ENCODE results near the gene SPATA20. TPM values are rescaled to one million over a fixed set of nuclear protein-coding genes. Genes with fewer than 3 reads are reported as not detected.

SPATA20 gene
- total and polyA plus RNA-seq, 2 donors = 8.0 to 12.4 TPM

GRCh38 chr17:50550661-50551432, 3.9 kb downstream of the SPATA20 start:
- H3K36me3 ChIP-seq (ENCODE audit: control insufficient read depth in 2 of 2, insufficient read depth in 2 of 2, low read length in 1 of 2) = no peaks in the 10 kb centered on the region
- peaks cover 3 to 47% of the 10 kb centered on the region in 2 donors for H3K27me3 ChIP-seq (ENCODE audit: control insufficient read depth in 2 of 2, insufficient read depth in 1 of 2, low read length in 1 of 2)
- WGBS = 94% methylated on average over 32 of the region's 32 CpGs
- peaks cover 0 to 4% of the 10 kb centered on the region in 2 donors for H3K4me1 ChIP-seq (ENCODE audit: control insufficient read depth in 2 of 2, insufficient read depth in 2 of 2, low read length in 2 of 2)
- DNase-seq (ENCODE audit: low read depth in 6 of 9, low spot score in 9 of 9) = no peak
- H3K4me3 ChIP-seq (ENCODE audit: low read length in 2 of 2) = no peak overlapping the region
- H3K9me3 ChIP-seq (ENCODE audit: control insufficient read depth in 2 of 2, insufficient read depth in 1 of 2, low read length in 1 of 2) = no peaks in the 10 kb centered on the region
- no peak overlapping the region for H3K27ac ChIP-seq (ENCODE audit: low read depth in 1 of 2, low read length in 1 of 2)

GRCh38 chr17:50551433-50551815, 4.5 kb downstream of the SPATA20 start:
- no peaks in the 10 kb centered on the region for H3K36me3 ChIP-seq (ENCODE audit: control insufficient read depth in 2 of 2, insufficient read depth in 2 of 2, low read length in 1 of 2)
- H3K27me3 ChIP-seq (ENCODE audit: control insufficient read depth in 2 of 2, insufficient read depth in 1 of 2, low read length in 1 of 2) = peaks cover 3 to 46% of the 10 kb centered on the region in 2 donors
- H3K4me1 ChIP-seq (ENCODE audit: control insufficient read depth in 2 of 2, insufficient read depth in 2 of 2, low read length in 2 of 2) = peaks cover 0 to 4% of the 10 kb centered on the region in 2 donors
- no peak for DNase-seq (ENCODE audit: low read depth in 6 of 9, low spot score in 9 of 9)
- H3K4me3 ChIP-seq (ENCODE audit: low read length in 2 of 2) = no peak overlapping the region
- WGBS = 98% methylated on average over 8 of the region's 8 CpGs
- H3K27ac ChIP-seq (ENCODE audit: low read depth in 1 of 2, low read length in 1 of 2) = no peak overlapping the region
- H3K9me3 ChIP-seq (ENCODE audit: control insufficient read depth in 2 of 2, insufficient read depth in 1 of 2, low read length in 1 of 2) = no peaks in the 10 kb centered on the region

- Histone ChIP-seq H3K4me3 (ENCODE audit: low read length in 2 of 2) (no peak overlapping the region), H3K27me3 (ENCODE audit: control insufficient read depth in 2 of 2, insufficient read depth in 1 of 2, low read length in 1 of 2) (peaks cover 5 to 46% of the 10 kb centered on the region in 2 donors), H3K9me3 (ENCODE audit: control insufficient read depth in 2 of 2, insufficient read depth in 1 of 2, low read length in 1 of 2) (no peaks in the 10 kb centered on the region), H3K27ac (ENCODE audit: low read depth in 1 of 2, low read length in 1 of 2) (no peak overlapping the region), H3K36me3 (ENCODE audit: control insufficient read depth in 2 of 2, insufficient read depth in 2 of 2, low read length in 1 of 2) (no peaks in the 10 kb centered on the region), H3K4me1 (ENCODE audit: control insufficient read depth in 2 of 2, insufficient read depth in 2 of 2, low read length in 2 of 2) (peaks cover 0 to under 1% of the 10 kb centered on the region in 2 donors)
- DNase-seq (ENCODE audit: low read depth in 6 of 9, low spot score in 9 of 9) = no peak
- 92% methylated on average over 12 of the region's 12 CpGs for WGBS
These were observed 4.9 kb downstream of the SPATA20 start for GRCh38 chr17:50551884-50552283.

DNA sequence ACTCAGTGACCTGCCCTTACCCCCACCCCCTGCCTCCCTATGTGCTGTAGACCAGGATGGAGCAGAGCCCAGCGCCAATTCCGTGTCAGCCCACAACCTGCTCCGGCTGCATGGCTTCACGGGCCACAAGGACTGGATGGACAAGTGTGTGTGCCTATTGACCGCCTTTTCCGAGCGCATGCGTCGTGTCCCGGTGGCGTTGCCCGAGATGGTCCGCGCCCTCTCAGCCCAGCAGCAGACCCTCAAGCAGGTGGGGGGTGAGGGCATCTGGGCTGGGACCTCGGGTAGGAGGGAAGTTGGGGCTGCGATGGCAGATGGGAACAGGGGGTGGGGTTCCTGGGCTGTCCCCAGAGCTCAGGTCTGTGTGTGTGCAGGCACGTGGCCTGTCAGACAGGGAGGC, 7.2 kb downstream of the SPATA20 start:
- Histone ChIP-seq H3K4me3 (ENCODE audit: low read length in 2 of 2) (no peak overlapping the region), H3K27ac (ENCODE audit: low read depth in 1 of 2, low read length in 1 of 2) (no peak overlapping the region), H3K27me3 (ENCODE audit: control insufficient read depth in 2 of 2, insufficient read depth in 1 of 2, low read length in 1 of 2) (peaks cover 28 to 49% of the 10 kb centered on the region in 2 donors), H3K4me1 (ENCODE audit: control insufficient read depth in 2 of 2, insufficient read depth in 2 of 2, low read length in 2 of 2) (peaks cover 0 to 7% of the 10 kb centered on the region in 2 donors), H3K9me3 (ENCODE audit: control insufficient read depth in 2 of 2, insufficient read depth in 1 of 2, low read length in 1 of 2) (no peaks in the 10 kb centered on the region), H3K36me3 (ENCODE audit: control insufficient read depth in 2 of 2, insufficient read depth in 2 of 2, low read length in 1 of 2) (no peaks in the 10 kb centered on the region)
- DNase-seq (ENCODE audit: low read depth in 6 of 9, low spot score in 9 of 9) = no peak
- 96% methylated on average over 17 of the region's 17 CpGs for WGBS

DNA sequence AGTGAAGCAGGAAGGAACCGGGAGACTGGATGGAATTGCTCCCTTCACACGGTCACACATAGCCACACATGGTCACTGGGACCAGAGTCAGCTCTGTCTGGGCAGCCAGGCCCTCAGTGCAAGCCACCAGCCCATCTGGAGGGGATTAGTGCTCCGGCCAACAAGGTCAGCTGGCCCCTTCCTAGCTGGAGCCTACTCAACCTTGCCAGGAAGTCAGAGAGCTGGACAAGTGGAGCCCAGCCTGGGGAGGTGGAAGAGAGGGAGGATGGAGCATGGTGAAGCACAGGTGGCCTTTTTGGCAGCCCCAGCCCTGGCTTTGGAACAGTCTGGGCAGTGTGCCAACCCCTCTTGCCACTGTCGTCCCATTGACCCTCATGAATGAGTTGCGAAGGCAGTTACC, 9.8 kb downstream of the SPATA20 start:
- no peaks in the 10 kb centered on the region for H3K36me3 ChIP-seq (ENCODE audit: control insufficient read depth in 2 of 2, insufficient read depth in 2 of 2, low read length in 1 of 2)
- H3K4me1 ChIP-seq (ENCODE audit: control insufficient read depth in 2 of 2, insufficient read depth in 2 of 2, low read length in 2 of 2) = peaks cover 5 to 27% of the 10 kb centered on the region in 2 donors
- no peak overlapping the region for H3K4me3 ChIP-seq (ENCODE audit: low read length in 2 of 2)
- DNase-seq (ENCODE audit: low read depth in 6 of 9, low spot score in 9 of 9) = no peak
- peaks cover 1 to 3% of the 10 kb centered on the region in 2 donors for H3K9me3 ChIP-seq (ENCODE audit: control insufficient read depth in 2 of 2, insufficient read depth in 1 of 2, low read length in 1 of 2)
- H3K27me3 ChIP-seq (ENCODE audit: control insufficient read depth in 2 of 2, insufficient read depth in 1 of 2, low read length in 1 of 2) = peaks cover 53 to 72% of the 10 kb centered on the region in 2 donors
- 87% methylated on average over 5 of the region's 5 CpGs for WGBS
- H3K27ac ChIP-seq (ENCODE audit: low read depth in 1 of 2, low read length in 1 of 2) = no peak overlapping the region

- WGBS = 96% methylated on average over 4 of the region's 4 CpGs
- Histone ChIP-seq H3K4me3 (ENCODE audit: low read length in 2 of 2) (no peak overlapping the region), H3K9me3 (ENCODE audit: control insufficient read depth in 2 of 2, insufficient read depth in 1 of 2, low read length in 1 of 2) (peaks cover 1 to 6% of the 10 kb centered on the region in 2 donors), H3K27ac (ENCODE audit: low read depth in 1 of 2, low read length in 1 of 2) (no peak overlapping the region), H3K27me3 (ENCODE audit: control insufficient read depth in 2 of 2, insufficient read depth in 1 of 2, low read length in 1 of 2) (peaks cover 60 to 79% of the 10 kb centered on the region in 2 donors), H3K36me3 (ENCODE audit: control insufficient read depth in 2 of 2, insufficient read depth in 2 of 2, low read length in 1 of 2) (no peaks in the 10 kb centered on the region), H3K4me1 (ENCODE audit: control insufficient read depth in 2 of 2, insufficient read depth in 2 of 2, low read length in 2 of 2) (peaks cover 5 to 35% of the 10 kb centered on the region in 2 donors)
- DNase-seq (ENCODE audit: low read depth in 6 of 9, low spot score in 9 of 9) = no peak
These were observed 10.7 kb downstream of the SPATA20 start for GRCh38 chr17:50557630-50558029.

DNA sequence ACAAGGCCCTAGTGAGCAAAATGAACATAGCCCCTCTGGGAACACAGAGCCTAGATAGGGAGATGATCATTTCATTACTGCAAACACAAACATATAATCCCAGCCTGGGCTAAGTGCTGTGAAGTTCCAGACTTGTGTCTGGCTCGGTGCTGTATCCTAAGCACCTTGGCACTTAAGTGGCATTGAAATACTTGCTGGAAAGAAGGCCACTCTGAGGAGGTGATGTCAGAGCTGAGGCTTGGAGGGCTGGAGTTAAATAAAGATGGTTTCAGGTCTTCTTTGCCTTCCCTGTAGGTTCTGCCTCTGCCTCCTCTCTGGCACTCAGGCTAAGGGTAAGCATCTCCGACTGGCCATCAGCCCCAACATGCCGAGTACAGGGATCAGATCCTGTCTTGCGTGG, 11.1 kb downstream of the SPATA20 start:
- DNase-seq (ENCODE audit: low read depth in 6 of 9, low spot score in 9 of 9) = no peak
- Histone ChIP-seq H3K4me3 (ENCODE audit: low read length in 2 of 2) (no peak overlapping the region), H3K9me3 (ENCODE audit: control insufficient read depth in 2 of 2, insufficient read depth in 1 of 2, low read length in 1 of 2) (peaks cover 1 to 6% of the 10 kb centered on the region in 2 donors), H3K27ac (ENCODE audit: low read depth in 1 of 2, low read length in 1 of 2) (no peak overlapping the region), H3K36me3 (ENCODE audit: control insufficient read depth in 2 of 2, insufficient read depth in 2 of 2, low read length in 1 of 2) (no peaks in the 10 kb centered on the region), H3K4me1 (ENCODE audit: control insufficient read depth in 2 of 2, insufficient read depth in 2 of 2, low read length in 2 of 2) (peaks cover 5 to 37% of the 10 kb centered on the region in 2 donors), H3K27me3 (ENCODE audit: control insufficient read depth in 2 of 2, insufficient read depth in 1 of 2, low read length in 1 of 2) (peaks cover 63 to 84% of the 10 kb centered on the region in 2 donors)
- 94% methylated on average over 4 of the region's 4 CpGs for WGBS

DNA sequence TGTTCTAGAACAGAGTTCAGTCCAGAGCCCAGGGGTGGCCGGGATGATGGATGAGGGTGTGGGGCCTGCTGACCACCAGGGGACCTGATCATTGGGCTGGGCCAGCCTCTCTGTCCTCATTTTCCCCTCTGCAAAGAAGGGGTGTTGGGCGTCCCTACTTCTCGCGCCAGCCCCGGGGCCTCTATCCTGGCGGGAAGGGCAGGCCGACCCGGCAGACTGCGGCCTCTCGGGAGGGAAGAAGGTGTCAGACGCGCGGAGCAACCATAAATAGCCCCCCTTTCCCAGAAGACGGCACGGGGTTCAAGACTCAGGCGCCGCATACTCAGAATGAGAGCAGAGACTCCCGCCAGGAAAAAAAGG, 11.6 kb downstream of the SPATA20 start:
- peaks cover 68 to 89% of the 10 kb centered on the region in 2 donors for H3K27me3 ChIP-seq (ENCODE audit: control insufficient read depth in 2 of 2, insufficient read depth in 1 of 2, low read length in 1 of 2)
- peaks cover 1 to 6% of the 10 kb centered on the region in 2 donors for H3K9me3 ChIP-seq (ENCODE audit: control insufficient read depth in 2 of 2, insufficient read depth in 1 of 2, low read length in 1 of 2)
- peaks cover 5 to 37% of the 10 kb centered on the region in 2 donors for H3K4me1 ChIP-seq (ENCODE audit: control insufficient read depth in 2 of 2, insufficient read depth in 2 of 2, low read length in 2 of 2)
- no peak overlapping the region for H3K4me3 ChIP-seq (ENCODE audit: low read length in 2 of 2)
- no peak overlapping the region for H3K27ac ChIP-seq (ENCODE audit: low read depth in 1 of 2, low read length in 1 of 2)
- no peaks in the 10 kb centered on the region for H3K36me3 ChIP-seq (ENCODE audit: control insufficient read depth in 2 of 2, insufficient read depth in 2 of 2, low read length in 1 of 2)
- DNase-seq (ENCODE audit: low read depth in 6 of 9, low spot score in 9 of 9) = no peak
- WGBS = 20% methylated on average over 18 of the region's 18 CpGs

GRCh38 chr17:50558941-50559614, 12.1 kb downstream of the SPATA20 start:
- 4% methylated on average over 55 of the region's 55 CpGs for WGBS
- Histone ChIP-seq H3K27ac (ENCODE audit: low read depth in 1 of 2, low read length in 1 of 2) (no peak overlapping the region), H3K9me3 (ENCODE audit: control insufficient read depth in 2 of 2, insufficient read depth in 1 of 2, low read length in 1 of 2) (peaks cover 1 to 6% of the 10 kb centered on the region in 2 donors), H3K36me3 (ENCODE audit: control insufficient read depth in 2 of 2, insufficient read depth in 2 of 2, low read length in 1 of 2) (no peaks in the 10 kb centered on the region), H3K4me1 (ENCODE audit: control insufficient read depth in 2 of 2, insufficient read depth in 2 of 2, low read length in 2 of 2) (peaks cover 5 to 37% of the 10 kb centered on the region in 2 donors), H3K27me3 (ENCODE audit: control insufficient read depth in 2 of 2, insufficient read depth in 1 of 2, low read length in 1 of 2) (peaks cover 73 to 94% of the 10 kb centered on the region in 2 donors), H3K4me3 (ENCODE audit: low read length in 2 of 2) (peak overlapping the region in 1 of 2 donors; percentile 22)
- no peak for DNase-seq (ENCODE audit: low read depth in 6 of 9, low spot score in 9 of 9)
